DMS53 treated with DMSO at 0.1 percent for 48 hours (cell line): ENCODE data around the gene CASP8.
"Not testable (repeated sequence)": the region's sequence is repeated elsewhere in the genome, so short reads cannot be mapped to it uniquely, and the experiment has no call there.

Experiments
- DNase-seq: peaks from one replicate; lab custom pipeline; 2025; ENCODE audit not compliant: unreplicated experiment; lab: John Stamatoyannopoulos, UW

Gene CASP8

DNA sequence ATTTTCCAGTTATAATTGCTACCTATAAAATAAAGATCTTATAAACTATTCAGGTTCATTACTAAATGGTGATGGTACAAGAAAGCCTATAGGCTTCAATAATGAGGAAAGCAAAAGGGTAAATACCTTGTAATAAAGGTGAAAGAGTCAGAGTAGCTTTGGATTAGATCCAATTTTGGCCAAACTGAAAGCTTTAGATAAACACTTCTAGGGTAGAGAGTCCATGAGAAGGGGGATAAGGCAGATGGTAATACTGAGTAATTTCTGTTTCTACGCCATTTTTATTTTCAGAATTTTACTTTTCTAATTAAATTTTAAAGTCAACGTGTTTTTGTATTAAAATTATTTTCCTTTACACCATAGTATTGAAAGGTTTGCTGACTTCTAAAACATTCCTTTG is 9.4 kb downstream of the CASP8 start:
- DNase-seq: peak; percentile 76

DNA sequence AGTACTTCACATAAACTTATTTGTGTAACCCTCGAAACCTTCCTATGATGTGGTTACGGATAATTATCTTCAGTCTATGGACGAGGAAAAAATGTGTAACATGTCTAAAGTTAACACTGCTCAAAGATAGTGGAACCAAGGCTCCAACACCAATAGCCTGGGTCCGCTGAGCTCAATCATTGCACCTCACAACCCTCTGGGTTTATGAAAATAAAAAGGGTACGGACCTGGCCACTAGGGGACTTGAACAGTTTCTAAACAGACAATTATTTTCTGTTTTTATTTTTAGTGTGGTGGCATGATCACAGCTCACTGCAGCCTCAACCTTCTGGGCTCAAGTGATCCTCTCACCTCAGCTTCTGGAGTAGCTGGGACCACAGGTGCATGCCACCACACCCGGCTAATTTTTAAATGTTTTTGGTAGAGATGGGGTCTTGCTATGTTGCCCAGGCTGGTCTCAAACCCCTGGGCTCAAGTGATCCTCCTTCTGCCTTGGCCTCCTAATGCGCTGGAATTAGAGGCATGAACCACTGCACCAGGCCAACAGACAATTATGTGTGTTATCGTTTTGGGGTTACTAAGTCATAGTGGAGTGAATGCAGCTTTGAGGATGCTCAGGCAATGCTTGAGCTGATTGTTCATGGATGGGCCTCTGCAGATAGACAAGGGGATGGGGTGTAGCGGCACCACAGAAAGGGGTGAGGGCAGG is 10.1 kb downstream of the CASP8 start:
- DNase-seq: no peak

DNA sequence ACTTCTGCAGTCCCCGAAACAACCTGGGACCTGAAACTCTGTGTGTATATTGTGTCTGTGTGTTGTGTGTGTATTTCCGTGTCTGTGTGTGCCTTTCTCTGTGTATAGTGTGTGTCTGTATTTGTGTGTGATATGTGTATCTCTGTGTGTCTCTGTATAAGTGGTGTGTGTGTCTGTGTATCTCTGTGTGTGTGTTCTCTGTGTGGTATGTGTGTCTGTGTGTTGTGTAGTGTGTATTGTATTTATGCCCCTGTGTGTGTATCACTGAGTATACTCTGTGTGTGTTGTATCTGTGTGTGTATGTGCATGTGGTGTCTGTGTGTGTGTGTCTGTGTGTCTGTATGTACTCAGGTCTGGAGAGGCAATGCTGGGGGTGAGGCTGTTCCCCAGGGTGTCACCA is 11.6 kb downstream of the CASP8 start:
- DNase-seq: no peak

- no peak for DNase-seq
Observed at GRCh38 chr2:201273330-201273983, 13.1 kb downstream of the CASP8 start.

GRCh38 chr2:201275069-201275468 is 14.7 kb downstream of the CASP8 start:
- DNase-seq: no peak

GRCh38 chr2:201275990-201276389 is 15.7 kb downstream of the CASP8 start:
- no peak for DNase-seq

DNA sequence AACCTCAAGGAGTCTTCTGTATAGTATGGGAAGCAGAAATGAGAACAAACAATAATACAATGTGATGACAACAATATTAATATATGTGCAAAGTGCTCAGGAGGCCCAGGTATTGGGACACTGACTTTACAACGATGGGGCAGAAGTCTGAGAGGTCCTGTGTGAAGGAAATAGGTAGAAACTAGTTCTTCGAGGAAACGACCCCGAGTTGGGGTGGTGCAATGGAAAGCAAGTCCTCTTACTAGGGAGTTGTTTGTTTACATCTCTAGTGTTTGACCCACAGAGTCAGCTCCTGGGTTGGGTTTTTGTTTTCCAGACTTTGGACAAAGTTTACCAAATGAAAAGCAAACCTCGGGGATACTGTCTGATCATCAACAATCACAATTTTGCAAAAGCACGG is 16.2 kb downstream of the CASP8 start:
- no peak for DNase-seq

GRCh38 chr2:201279079-201279478 is 18.7 kb downstream of the CASP8 start:
- no peak for DNase-seq

- DNase-seq: no peak
Observed at GRCh38 chr2:201280191-201281040, 20.1 kb downstream of the CASP8 start.

- DNase-seq: no peak
Observed at GRCh38 chr2:201285499-201285898, 25.2 kb downstream of the CASP8 start.

- DNase-seq: not testable (repeated sequence)
Observed at GRCh38 chr2:201290457-201291148, 30.3 kb downstream of the CASP8 start.

DNA sequence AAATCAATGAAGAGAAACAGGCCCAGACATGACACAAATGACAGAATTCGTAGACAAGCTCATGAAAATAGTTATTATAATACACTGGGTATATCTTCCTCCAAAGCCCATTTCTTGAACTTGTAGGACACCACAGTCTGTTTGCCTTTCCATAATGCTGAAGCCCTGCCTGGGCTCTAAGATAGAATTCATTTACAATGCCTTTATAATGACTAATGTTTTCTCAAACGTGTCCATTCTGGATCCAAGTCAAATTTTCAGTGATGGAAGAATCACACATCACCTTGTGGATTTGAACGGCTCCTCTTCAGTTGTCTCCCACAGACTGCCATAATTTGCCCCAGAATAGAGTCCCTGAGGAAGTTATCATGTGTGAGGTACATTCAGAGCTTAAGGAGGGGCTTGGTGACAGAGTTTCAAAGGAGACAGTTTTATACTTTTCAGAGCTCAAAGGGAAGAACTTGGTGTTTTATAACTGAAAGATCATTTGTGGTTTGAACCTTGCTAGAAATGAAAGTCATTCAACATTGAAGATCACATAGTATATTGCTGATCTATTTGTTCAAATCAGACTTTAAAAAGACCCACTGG is 38.2 kb downstream of the CASP8 start:
- DNase-seq: no peak

DNA sequence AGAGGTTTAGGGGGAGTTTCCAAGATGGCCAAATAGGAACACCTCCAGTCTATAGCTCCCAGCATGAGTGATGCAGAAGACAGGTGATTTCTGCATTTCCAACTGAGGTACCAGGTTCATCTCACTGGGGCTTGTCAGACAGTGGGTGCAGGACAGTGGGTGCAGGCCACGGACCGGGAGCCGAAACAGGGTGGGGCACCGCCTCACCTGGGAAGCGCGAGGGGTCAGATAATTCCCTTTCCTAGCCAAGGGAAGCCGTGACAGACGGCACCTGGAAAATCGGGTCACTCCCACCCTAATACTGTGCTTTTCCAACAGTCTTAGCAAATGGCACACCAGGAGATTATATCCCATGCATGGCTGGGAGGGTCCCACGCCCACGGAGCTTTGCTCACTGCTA is 39.6 kb downstream of the CASP8 start:
- not testable (repeated sequence) for DNase-seq

- DNase-seq: no peak
Observed at GRCh38 chr2:201307876-201308275, 47.5 kb downstream of the CASP8 start.

GRCh38 chr2:201308914-201309313 is 48.6 kb downstream of the CASP8 start:
- no peak for DNase-seq

GRCh38 chr2:201313362-201313761 is 53.0 kb downstream of the CASP8 start:
- DNase-seq: no peak

GRCh38 chr2:201319511-201319910 is 59.2 kb downstream of the CASP8 start:
- no peak for DNase-seq

- no peak for DNase-seq
Observed at GRCh38 chr2:201320257-201320656, 59.9 kb downstream of the CASP8 start.

DNA sequence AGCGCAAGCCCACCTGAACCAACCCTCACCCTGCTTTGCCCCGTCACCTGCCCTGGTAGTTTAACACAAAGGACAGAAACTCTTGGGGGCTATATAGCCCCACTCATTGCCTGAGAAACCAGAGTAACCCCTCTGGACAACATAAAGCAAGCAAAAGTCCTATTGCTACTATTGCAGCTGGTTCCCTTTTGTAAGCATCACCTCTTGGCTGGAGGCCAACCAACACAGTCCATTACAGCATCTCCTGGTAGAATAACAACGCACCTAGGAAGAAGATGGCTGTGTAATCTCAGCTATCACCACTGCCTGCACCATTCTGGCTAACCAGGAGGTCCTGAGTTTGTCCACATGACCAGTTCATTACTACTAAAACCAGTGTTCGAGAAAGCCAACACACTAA is 60.4 kb downstream of the CASP8 start:
- no peak for DNase-seq

DNA sequence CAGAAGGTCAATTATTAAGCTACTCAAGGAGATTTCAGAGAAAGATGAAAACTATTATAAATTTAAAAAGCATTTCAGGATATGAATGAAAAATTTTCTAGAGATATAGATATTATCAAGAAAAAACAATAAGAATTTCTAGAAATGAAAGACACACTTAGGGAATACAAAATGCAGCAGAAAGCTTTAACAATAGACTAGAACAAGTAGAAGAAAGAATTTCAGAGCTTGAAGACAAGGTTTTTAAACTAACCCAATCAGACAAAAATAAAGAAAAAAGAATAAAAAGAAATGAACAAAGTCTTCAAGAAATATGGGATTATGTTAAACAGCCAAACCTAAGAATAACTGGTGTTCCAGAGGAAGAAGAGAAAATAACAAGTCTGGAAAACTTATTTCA is 62.4 kb downstream of the CASP8 start:
- DNase-seq: no peak

DNA sequence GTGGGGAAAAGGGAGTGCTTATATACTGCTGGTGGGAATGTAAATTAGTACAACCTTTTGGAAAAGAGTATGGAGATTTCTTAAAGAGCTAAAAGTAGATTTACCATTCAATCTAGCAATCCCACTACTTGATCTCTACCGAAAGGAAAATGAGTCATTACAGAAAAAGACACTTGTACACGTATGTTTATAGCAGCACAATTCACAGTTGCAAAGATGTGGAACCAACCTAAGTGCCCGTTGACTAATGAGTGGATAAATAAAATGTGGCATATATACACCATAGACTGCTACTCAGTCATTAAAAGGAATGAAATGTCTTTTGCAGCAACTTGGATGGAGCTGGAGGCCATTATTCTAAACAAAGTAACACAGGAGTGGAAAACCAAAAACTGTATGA is 67.3 kb downstream of the CASP8 start:
- DNase-seq: no peak
